KOPT-K1 (cell line): ENCODE results near the gene EVC2.

Source experiments
- H3K27ac ChIP-seq: fragments of 200-600 bp; sonication (generic); 2 replicates; pipeline ENCODE4 v1.5.1; 2016; ENCODE audit warnings: antibody characterized with exemption, mild to moderate bottlenecking, low read depth, low read length; ENCODE audit not compliant: poor library complexity, severe bottlenecking
- H3K36me3 ChIP-seq: fragments of 200-600 bp; sonication (generic); 2 replicates; pipeline ENCODE4 v1.5.1; 2017; ENCODE audit warnings: antibody characterized with exemption, mild to moderate bottlenecking, low read length, moderate library complexity; ENCODE audit not compliant: insufficient read depth
- H3K9me3 ChIP-seq: fragments of 200-600 bp; sonication (generic); 2 replicates; pipeline ENCODE4 v1.5.1; 2017; ENCODE audit warnings: antibody characterized with exemption, low read length, mild to moderate bottlenecking; ENCODE audit not compliant: insufficient read depth, poor library complexity, severe bottlenecking

The EVC2 gene

DNA sequence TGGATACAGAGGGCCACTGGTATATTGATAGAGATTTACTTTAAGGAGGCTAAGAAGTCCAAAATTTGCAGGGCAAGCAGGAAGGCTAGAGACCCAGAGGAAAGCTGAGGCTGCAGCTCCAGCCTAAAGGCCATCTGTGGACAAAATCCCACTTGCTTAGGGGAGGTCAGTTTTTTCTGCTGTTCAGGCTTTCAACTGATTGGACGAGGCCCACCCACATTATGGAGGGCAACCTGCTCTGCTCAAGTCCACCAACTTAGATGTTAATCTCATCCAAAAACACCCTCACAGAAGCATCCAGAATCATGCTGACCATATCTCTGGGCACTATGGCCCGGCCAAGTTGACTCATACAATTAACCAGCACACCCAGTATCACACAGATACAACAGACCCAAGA is 176.3 kb downstream of the EVC2 start:
- H3K27ac ChIP-seq = no peak overlapping the region
- H3K36me3 ChIP-seq = no peaks in the 10 kb centered on the region
- H3K9me3 ChIP-seq = peaks cover 5% of the 10 kb centered on the region

DNA sequence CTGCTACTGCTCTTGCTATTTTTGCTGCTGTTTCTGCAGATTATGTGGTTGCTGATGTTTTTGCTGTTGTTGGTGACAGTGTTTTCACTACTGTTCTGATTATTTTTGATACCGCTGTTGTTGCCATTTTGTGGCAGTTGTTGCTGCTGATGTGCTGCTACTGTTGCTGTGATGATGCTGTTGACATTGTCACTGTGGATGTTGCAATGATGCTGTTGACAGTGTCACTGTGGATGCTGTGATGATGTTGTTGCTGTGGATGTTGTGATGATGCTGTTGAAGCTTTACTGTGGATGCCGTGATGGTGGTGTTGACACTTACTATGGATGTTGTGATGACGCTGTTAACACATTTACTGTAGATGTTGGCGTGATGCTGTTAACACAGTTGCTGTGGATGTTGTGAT is 180.3 kb downstream of the EVC2 start:
- H3K9me3 ChIP-seq = no peaks in the 10 kb centered on the region
- H3K27ac ChIP-seq = no peak overlapping the region
- H3K36me3 ChIP-seq = no peaks in the 10 kb centered on the region

DNA sequence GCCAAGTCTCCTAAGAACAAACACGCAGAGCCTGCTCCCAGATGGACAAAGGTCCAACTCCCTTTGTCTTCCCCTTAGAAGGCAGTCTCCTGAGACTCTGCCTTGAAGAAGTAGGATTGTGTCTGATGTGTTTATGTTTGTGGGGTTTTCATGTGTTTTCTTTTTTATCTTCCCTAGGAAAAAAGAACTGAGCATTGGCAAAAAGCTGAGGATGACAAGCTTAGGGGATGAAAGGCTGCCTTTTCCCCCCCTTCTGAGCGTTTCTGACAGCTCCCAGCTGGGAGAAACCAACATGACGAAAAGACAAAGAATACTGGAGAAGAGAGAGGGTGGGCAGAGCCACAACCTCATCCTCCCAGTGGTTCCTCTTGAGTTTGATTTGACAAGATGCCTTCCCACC is 181.1 kb downstream of the EVC2 start:
- no peaks in the 10 kb centered on the region for H3K9me3 ChIP-seq
- H3K27ac ChIP-seq = no peak overlapping the region
- H3K36me3 ChIP-seq = no peaks in the 10 kb centered on the region

DNA sequence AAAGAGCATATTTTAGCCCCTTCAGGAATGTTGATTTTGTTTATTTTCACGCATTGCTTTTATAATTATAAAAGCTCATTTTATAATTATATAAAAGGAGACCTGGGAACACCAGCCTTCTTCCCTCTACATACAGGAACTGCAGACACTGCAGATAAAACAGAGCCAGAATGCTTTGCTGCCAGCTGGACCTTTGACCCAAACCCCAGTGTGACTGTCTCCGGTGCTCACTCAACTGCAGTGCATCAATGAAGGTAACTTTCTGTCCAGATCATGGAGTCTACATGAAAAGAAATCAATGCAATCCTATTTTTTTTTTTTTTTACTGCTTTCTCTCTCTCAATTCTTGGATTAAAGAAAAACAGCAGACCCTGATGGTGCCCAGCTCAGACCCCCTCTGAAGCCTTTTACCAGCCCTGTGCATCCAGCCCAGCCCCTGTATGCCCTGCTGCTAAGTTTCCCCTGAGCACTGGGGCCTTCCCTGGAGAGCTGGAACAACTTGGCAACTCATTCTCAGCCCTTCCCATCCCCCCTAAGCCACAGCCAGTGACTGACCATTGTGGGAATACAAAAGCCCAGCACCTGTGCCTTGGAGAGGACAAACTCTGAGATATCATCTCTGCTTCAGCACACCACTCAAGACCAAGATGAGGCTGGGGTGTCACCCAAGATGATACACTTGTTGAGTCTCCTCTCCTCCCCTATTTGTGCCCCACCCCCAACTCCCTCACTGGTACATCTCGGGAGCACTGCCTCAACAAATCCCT is 182.1 kb downstream of the EVC2 start:
- H3K27ac ChIP-seq = no peak overlapping the region
- no peaks in the 10 kb centered on the region for H3K36me3 ChIP-seq
- no peaks in the 10 kb centered on the region for H3K9me3 ChIP-seq

DNA sequence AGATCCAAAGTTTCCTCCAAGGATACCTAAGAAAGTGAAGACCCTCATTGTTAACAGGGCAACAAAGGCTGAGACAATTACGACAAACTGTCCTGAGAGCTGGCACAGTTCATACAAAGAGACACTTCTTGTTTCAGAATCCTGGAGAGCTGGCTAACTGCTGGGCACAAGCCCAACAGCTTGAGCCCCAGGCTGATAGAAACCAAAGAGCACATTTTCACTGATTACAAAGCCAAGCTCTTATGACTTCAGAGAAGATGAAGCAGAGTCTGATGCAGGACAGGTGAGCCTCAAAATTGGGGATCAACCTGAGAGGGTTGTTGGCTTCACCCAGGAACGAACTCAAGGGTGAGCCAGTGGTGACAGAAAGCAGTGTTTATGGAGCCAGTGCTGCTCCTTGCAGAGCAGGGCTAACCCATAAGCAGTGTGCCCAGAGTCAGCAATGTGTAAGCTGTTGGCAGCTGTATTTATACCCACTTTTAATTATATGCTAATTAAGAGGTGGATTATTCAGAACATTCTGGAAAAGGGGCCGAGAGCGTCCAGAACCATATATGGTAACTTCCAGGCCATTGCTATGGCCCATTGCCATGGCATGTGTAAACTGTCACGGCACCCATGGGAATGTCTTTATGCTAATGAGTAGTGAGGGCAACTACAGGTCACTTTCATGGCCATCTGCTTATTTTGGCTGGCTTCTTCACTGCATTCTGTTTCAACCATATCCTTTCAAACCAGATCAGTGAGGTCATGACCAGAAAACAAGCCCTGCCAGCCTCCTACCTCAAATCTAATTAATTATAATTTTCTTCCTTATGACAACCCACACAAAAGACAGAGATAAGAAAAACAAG is 183.7 kb downstream of the EVC2 start:
- Histone ChIP-seq H3K9me3 (no peaks in the 10 kb centered on the region), H3K27ac (no peak overlapping the region), H3K36me3 (no peaks in the 10 kb centered on the region)

DNA sequence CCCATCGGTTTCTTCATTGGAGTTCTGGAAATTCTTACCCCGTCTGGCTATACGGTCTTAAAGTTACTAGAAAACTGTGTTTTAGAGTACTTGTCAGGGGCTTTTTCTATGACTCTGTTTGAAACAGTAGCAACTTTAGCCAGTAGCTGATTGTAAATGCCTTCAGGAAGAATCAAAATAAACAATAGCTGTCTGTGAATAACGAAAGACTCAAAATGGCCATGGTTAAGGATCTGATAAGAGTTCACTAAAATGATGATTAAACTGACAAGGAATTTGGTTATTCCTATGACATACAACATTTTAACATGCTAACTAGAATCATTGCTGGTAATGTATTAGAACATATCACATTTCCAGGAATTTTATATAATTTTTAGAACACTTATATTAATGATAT is 191.0 kb downstream of the EVC2 start:
- no peaks in the 10 kb centered on the region for H3K9me3 ChIP-seq
- H3K27ac ChIP-seq = no peak overlapping the region
- H3K36me3 ChIP-seq = no peaks in the 10 kb centered on the region

DNA sequence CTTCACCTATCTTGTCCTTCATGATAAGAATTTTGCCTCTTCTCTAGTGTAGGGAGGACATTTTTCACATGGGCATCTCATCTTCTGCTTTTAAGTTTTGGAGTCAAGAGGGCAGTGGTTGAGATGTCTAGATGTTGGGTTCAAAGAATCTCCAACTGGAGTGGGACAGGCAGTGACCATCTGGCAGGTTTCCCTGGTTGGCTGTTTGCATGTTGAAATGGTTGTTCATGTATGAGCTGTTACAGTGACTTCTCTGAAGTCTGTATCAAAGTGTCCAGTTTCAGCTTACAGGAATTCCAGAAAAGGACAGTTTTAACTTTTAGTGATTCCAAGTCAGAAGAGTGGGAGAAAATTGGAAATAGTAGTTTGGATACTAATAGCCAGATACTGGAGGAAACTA is 192.7 kb downstream of the EVC2 start:
- H3K9me3 ChIP-seq = no peaks in the 10 kb centered on the region
- H3K36me3 ChIP-seq = no peaks in the 10 kb centered on the region
- H3K27ac ChIP-seq = no peak overlapping the region
